Measurements from ENCODE around the gene PPIA.

- TF ChIP-seq POLR2AphosphoS5 (IDR thresholded peaks at IDR 0.05), result no peak
- no peak for TF ChIP-seq EP300 (IDR thresholded peaks at IDR 0.05; ENCODE audit: low read depth)
- TF ChIP-seq CTCF (IDR thresholded peaks at IDR 0.05), result no peak
- TF ChIP-seq POLR2A (IDR thresholded peaks at IDR 0.05), result no peak
These were observed 2.6 kb upstream of the PPIA start for GRCh38 chr7:44793919-44794318.

Measured in transverse colon (tissue), 4 donors.